ENCODE results near the gene SCAMP1. TPM values are rescaled to one million over a fixed set of nuclear protein-coding genes. Genes with fewer than 3 reads are reported as not detected.

The SCAMP1 gene
- total RNA-seq, 3 donors from 2014 or later, result 31.2 to 52.0 (median 31.8) TPM

GRCh38 chr5:78490709-78491485, 130.5 kb downstream of the SCAMP1 start:
- H3K4me3 ChIP-seq, result no peak overlapping the region
- H3K4me1 ChIP-seq, result peaks cover 0 to 3% of the 10 kb centered on the region in 2 donors
- DNase-seq (ENCODE audit: low spot score in 2 of 2), result no peak
- TF ChIP-seq CTCF (IDR thresholded peaks at IDR 0.05), result no peak
- no peak for TF ChIP-seq POLR2A (IDR thresholded peaks at IDR 0.05)
- TF ChIP-seq POLR2AphosphoS5 (IDR thresholded peaks at IDR 0.05), result no peak
- intact Hi-C loops (cut with DNase I; ENCODE audit: low total_unique reads), result no loop called here
- no peaks in the 10 kb centered on the region for H3K36me3 ChIP-seq
- no peaks in the 10 kb centered on the region for H3K27me3 ChIP-seq
- peak overlapping the region in 1 of 2 donors; percentile 20 for H3K27ac ChIP-seq
- no peaks in the 10 kb centered on the region for H3K9me3 ChIP-seq

- DNase-seq (ENCODE audit: low spot score in 2 of 2), result no peak
- no peak for TF ChIP-seq POLR2A (IDR thresholded peaks at IDR 0.05)
- no peaks in the 10 kb centered on the region for H3K36me3 ChIP-seq
Observed at GRCh38 chr5:78492224-78492623, 131.8 kb downstream of the SCAMP1 start.

GRCh38 chr5:78492650-78493049, 132.2 kb downstream of the SCAMP1 start:
- intact Hi-C loops (cut with DNase I; ENCODE audit: low total_unique reads), result no loop called here
- Histone ChIP-seq H3K9me3 (no peaks in the 10 kb centered on the region), H3K4me3 (no peak overlapping the region), H3K27ac (peak overlapping the region; percentile 20 to 64), H3K27me3 (no peaks in the 10 kb centered on the region), H3K4me1 (peaks cover 3 to 17% of the 10 kb centered on the region in 2 donors), H3K36me3 (no peaks in the 10 kb centered on the region)
- no peak for TF ChIP-seq POLR2AphosphoS5 (IDR thresholded peaks at IDR 0.05)
- no peak for TF ChIP-seq CTCF (IDR thresholded peaks at IDR 0.05)
- TF ChIP-seq POLR2A (IDR thresholded peaks at IDR 0.05), result no peak
- no peak for DNase-seq (ENCODE audit: low spot score in 2 of 2)

More at GRCh38 chr5:78492224-78492623, 131.8 kb downstream of the SCAMP1 start:
- Histone ChIP-seq H3K9me3 (no peaks in the 10 kb centered on the region), H3K27me3 (no peaks in the 10 kb centered on the region), H3K4me3 (no peak overlapping the region), H3K4me1 (peaks cover 3 to 12% of the 10 kb centered on the region in 2 donors), H3K27ac (peak overlapping the region; percentile 20 to 64)
- intact Hi-C loops (cut with DNase I; ENCODE audit: low total_unique reads), result no loop called here

DNA sequence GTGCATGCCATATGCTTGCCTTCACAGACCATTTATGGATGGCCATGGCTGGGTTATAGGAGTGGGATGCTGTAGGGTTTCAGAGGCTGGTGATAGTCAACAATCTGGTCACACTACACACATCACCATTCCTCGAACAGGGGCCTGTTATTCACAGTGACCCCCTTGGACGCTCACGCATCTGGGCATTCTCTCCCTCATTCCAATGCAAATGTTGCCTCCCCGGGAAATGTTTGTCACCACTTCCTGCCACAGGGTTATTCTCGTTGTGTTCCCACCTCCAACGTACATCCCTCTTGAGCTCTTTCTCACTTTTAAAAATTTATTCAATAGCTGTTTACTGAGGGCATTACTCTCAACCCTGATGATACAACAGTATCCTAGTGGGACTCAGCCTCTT, 135.4 kb downstream of the SCAMP1 start:
- intact Hi-C loops (cut with DNase I; ENCODE audit: low total_unique reads), result no loop called here
- H3K27ac ChIP-seq, result peak overlapping the region; percentile 26 to 62
- H3K27me3 ChIP-seq, result no peaks in the 10 kb centered on the region
- DNase-seq (ENCODE audit: low spot score in 2 of 2), result no peak
- H3K4me1 ChIP-seq, result peaks cover 3 to 18% of the 10 kb centered on the region in 2 donors
- H3K9me3 ChIP-seq, result no peaks in the 10 kb centered on the region
- TF ChIP-seq CTCF (IDR thresholded peaks at IDR 0.05) (no peak), POLR2AphosphoS5 (IDR thresholded peaks at IDR 0.05) (no peak), POLR2A (IDR thresholded peaks at IDR 0.05) (no peak)
- no peak overlapping the region for H3K4me3 ChIP-seq
- no peaks in the 10 kb centered on the region for H3K36me3 ChIP-seq

- no peaks in the 10 kb centered on the region for H3K36me3 ChIP-seq
- no peak overlapping the region for H3K4me3 ChIP-seq
- DNase-seq (ENCODE audit: low spot score in 2 of 2), result no peak
- peaks cover 3 to 18% of the 10 kb centered on the region in 2 donors for H3K4me1 ChIP-seq
- H3K9me3 ChIP-seq, result no peaks in the 10 kb centered on the region
- H3K27me3 ChIP-seq, result no peaks in the 10 kb centered on the region
- no peak for TF ChIP-seq CTCF (IDR thresholded peaks at IDR 0.05)
- TF ChIP-seq POLR2A (IDR thresholded peaks at IDR 0.05), result no peak
- TF ChIP-seq POLR2AphosphoS5 (IDR thresholded peaks at IDR 0.05), result no peak
- intact Hi-C loops (cut with DNase I; ENCODE audit: low total_unique reads), result no loop called here
- peak overlapping the region; percentile 26 to 62 for H3K27ac ChIP-seq
Observed at GRCh38 chr5:78496373-78496772, 136.0 kb downstream of the SCAMP1 start.

Data from breast epithelium (tissue), 4 donors.